Keratinocyte (primary cell): ENCODE results near the gene DTD1.
"Not testable (repeated sequence)": the region's sequence is repeated elsewhere in the genome, so short reads cannot be mapped to it uniquely, and the experiment has no call there.

Source experiments
- CTCF ChIP-seq, 3 experiments: IDR thresholded peaks in 1 of 3; conservative IDR thresholded peaks in 1 of 3; optimal IDR thresholded peaks in 1 of 3; 2 replicates in 2 of 3; 3 replicates in 1 of 3; pipeline versions ENCODE3 to v1.5.1; 2011; ENCODE audit warnings: low read length in 3 of 3, mild to moderate bottlenecking in 3 of 3, moderate library complexity in 2 of 3, control low read depth in 1 of 3, inconsistent platforms in 1 of 3; ENCODE audit not compliant: insufficient read depth in 2 of 3; ENCODE audit errors: extremely low read depth in 1 of 3
- EZH2 ChIP-seq: IDR thresholded peaks from one replicate; pipeline ENCODE4 v1.6.1; 2012; ENCODE audit warnings: inconsistent platforms, mild to moderate bottlenecking, low read length, moderate library complexity

GRCh38 chr20:18760852-18761251 lies 173.0 kb downstream of the DTD1 start:
- not testable (repeated sequence) for TF ChIP-seq CTCF (optimal IDR thresholded peaks at IDR 0.05 in 1 of 3, IDR thresholded peaks at IDR 0.05 in 1 of 3, conservative IDR thresholded peaks at IDR 0.05 in 1 of 3; ENCODE audit: extremely low read depth in 1 of 3, insufficient read depth in 2 of 3, low read length in 3 of 3); EZH2
